Adipocyte (in vitro differentiated cells): ENCODE measurements around the gene AKR1C4.
"Not testable (repeated sequence)": the region's sequence is repeated elsewhere in the genome, so short reads cannot be mapped to it uniquely, and the experiment has no call there.

Source experiments
- DNase-seq: peaks from one replicate; pipeline ENCODE4 v3.0.0-alpha.2; 2015; ENCODE audit warnings: low read depth
- H3K27me3 ChIP-seq: replicated peaks from 2 replicates; pipeline ENCODE4 v1.7.0; 2013; ENCODE audit warnings: mild to moderate bottlenecking, low read length, moderate library complexity; ENCODE audit not compliant: control insufficient read depth, insufficient read depth
- H3K36me3 ChIP-seq: 2 replicates; pipeline ENCODE4 v1.7.0; 2013; ENCODE audit warnings: low read length, mild to moderate bottlenecking, moderate library complexity; ENCODE audit not compliant: control insufficient read depth, insufficient read depth, severe bottlenecking
- H3K4me1 ChIP-seq: 2 replicates; pipeline ENCODE4 v1.7.0; 2013; ENCODE audit warnings: mild to moderate bottlenecking, low read length, moderate library complexity; ENCODE audit not compliant: control insufficient read depth, insufficient read depth
- H3K4me3 ChIP-seq: 2 replicates; pipeline ENCODE4 v1.7.0; 2013; ENCODE audit warnings: mild to moderate bottlenecking, low read length, moderate library complexity
- H3K9ac ChIP-seq: 2 replicates; pipeline ENCODE4 v1.7.0; 2013; ENCODE audit warnings: mild to moderate bottlenecking, low read length, moderate library complexity
- H3K9me3 ChIP-seq: 2 replicates; pipeline ENCODE4 v1.7.0; 2013; ENCODE audit warnings: mild to moderate bottlenecking, low read length, moderate library complexity; ENCODE audit not compliant: control insufficient read depth

AKR1C4 gene

DNA sequence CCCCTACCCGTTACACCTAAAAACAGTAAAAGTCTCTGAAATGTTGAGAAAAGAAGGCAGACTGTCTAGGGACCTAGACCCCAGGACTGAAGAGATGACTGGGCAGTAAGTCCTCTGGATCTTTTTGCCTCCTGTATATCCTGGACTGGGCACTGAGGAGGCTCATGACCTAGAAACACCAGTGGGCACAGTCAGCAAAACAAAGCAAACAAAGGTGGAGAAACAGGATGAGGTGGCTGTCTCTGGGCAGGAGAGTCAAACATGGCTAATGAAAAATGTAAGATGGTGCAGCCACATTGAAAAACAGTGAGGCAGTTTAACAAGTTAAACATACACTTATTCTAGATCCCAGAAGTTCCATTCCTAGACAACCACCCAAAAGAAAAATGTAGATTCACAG lies 45.9 kb downstream of the AKR1C4 start:
- H3K27me3 ChIP-seq = peaks cover 3% of the 10 kb centered on the region

DNA sequence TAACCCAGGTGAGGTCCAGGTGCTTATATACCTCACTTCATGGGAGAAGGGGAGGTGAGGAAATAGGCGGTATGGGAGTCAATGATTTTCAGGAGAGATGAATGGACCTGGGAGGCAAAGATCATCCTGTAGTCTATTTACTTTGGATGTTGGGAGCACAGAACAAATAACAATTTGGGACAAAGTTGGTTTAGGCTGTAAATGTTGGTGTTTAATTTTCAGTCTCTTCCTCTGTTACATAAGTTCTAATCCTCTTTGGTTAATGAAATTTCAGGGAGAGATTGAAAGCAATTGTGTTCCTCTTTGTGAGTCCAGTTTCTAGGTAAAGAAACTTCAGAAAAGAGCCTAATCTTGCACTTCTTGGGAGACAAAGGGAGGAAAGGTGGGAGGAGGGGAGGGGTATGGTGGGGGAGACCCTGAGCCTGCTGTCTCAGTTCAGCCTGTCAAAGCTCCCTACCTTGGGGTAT lies 46.9 kb downstream of the AKR1C4 start:
- no peak for DNase-seq
- H3K9me3 ChIP-seq = peaks cover 6% of the 10 kb centered on the region
- H3K36me3 ChIP-seq = no peaks in the 10 kb centered on the region
- H3K9ac ChIP-seq = no peak overlapping the region
- peaks cover 3% of the 10 kb centered on the region for H3K27me3 ChIP-seq
- no peaks in the 10 kb centered on the region for H3K4me1 ChIP-seq
- H3K4me3 ChIP-seq = no peak overlapping the region

More for the DNA sequence above, 45.9 kb downstream of the AKR1C4 start:
- peaks cover 6% of the 10 kb centered on the region for H3K9me3 ChIP-seq
- H3K4me1 ChIP-seq = no peaks in the 10 kb centered on the region
- H3K36me3 ChIP-seq = no peaks in the 10 kb centered on the region
- H3K9ac ChIP-seq = no peak overlapping the region
- DNase-seq = no peak
- no peak overlapping the region for H3K4me3 ChIP-seq

DNA sequence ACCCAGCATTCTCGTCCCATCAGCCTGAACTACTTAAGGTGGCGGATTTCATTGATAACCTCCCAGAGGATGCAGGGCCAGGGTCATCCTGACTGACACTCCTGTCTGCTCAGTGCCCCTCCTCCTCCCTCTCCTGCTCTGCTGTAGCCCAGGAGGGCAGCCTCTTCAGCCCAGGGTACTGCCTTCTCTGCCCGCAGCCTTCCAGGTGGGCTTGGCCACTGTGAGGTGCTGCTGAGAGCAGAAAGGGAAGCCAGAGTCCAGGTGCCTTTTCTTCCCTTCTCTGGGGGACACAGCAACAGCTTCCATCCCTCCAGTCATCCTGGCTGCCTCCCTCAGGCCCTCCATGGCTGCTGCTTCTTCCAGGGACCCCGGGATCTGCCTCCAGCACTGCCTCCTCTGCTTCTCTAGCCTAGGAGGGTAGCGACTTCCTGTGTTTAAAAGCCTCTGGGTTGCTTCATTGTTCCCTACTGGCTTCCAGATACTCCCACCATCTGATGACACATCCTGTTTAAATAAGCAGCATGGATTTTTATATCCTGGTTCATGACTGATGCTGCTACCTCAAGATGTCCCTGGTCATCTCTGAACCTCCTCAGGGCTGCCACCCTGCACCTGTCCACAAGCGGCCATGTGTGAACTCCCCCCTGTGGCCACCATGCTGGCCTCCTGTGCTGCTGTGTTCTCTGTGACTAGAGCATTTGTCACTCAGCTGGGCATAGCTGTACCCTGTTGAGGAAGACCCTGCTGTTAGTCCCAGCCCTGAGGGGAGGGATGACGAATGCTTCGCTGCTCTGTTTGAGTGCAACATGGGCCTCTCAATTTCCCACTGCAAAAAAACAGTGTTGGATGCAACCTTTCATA lies 55.8 kb downstream of the AKR1C4 start:
- Histone ChIP-seq H3K9ac (no peak overlapping the region), H3K9me3 (no peaks in the 10 kb centered on the region), H3K4me1 (no peaks in the 10 kb centered on the region), H3K27me3 (no peaks in the 10 kb centered on the region), H3K4me3 (no peak overlapping the region), H3K36me3 (no peaks in the 10 kb centered on the region)
- DNase-seq = no peak

DNA sequence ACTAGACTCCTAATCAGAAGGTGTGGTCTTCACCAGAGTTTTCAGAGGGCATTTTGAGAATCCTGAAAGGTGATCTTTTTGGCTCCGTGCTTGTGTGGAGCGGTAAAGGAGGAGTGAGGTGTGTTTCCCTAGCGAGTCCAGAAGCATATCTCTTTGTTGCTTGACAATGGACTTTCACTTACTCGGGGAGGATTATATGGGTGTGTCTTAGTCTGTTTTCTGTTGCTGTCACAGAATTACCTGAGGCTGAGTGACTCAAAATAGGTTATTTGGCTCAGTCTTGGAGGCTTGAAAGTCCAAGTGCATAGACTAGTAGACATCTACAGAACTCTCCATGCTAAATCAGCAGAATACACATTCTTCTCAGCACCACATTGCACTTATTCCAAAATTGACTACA lies 57.9 kb downstream of the AKR1C4 start:
- Histone ChIP-seq H3K36me3 (no peaks in the 10 kb centered on the region), H3K4me1 (no peaks in the 10 kb centered on the region), H3K9ac (no peak overlapping the region), H3K4me3 (no peak overlapping the region), H3K27me3 (no peaks in the 10 kb centered on the region), H3K9me3 (no peaks in the 10 kb centered on the region)
- DNase-seq = no peak

DNA sequence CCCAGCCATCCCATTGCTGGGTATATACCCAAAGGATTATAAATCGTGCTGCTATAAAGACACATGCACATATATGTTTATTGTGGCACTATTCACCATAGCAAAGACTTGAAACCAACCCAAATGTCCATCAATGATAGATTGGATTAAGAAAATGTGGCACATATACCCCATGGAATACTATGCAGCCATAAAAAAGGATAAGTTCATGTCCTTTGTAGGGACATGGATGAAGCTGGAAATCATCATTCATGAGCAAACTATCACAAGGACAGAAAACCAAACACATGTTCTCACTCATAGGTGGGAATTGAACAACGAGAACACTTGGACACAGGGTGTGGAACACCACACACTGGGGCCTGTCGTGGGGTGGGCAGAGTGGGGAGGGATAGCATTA lies 61.1 kb downstream of the AKR1C4 start:
- H3K36me3 ChIP-seq, H3K4me3 ChIP-seq, H3K9me3 ChIP-seq, DNase-seq, H3K27me3 ChIP-seq, H3K4me1 ChIP-seq, H3K9ac ChIP-seq: not testable (repeated sequence)

DNA sequence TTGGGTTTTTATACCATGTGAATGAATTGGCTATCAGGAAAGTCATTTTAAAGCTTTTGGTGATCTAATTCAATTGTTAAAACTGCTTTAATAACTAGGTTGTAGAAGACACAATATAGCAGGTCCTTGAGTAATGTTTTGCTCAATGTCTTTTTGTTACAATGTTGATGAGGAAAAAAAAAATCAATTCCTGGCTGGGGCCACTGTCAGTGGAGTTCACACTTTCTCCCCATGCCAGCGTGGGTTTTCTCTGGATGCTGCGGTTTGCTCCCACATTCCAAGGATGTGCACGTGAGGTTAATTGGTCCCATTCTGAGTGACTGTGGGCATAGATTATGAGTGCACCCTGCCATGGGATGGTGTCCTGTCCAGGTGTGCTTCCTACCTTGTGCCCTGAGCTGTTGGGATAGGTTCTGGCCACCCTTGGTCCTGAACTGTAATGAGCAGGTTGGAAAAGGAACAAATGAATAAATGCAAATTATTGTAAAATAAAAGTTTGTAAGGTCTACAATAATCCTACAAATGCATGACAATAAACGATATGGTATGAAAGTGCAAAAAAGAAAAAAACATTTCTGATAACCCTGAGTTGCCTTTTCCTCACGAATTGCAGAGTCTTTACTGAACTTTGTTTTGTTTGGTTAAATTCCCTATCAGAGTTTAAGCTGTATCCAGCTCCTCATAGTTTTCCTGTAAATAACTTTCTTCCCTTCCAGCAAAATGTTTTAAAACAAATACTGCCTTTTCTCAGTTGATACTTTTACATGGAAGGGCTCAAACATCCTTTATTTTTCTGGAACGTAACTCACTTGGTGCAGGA lies 62.7 kb downstream of the AKR1C4 start:
- H3K9ac ChIP-seq = no peak overlapping the region
- H3K9me3 ChIP-seq = peaks cover 6% of the 10 kb centered on the region
- no peaks in the 10 kb centered on the region for H3K36me3 ChIP-seq
- DNase-seq = no peak
- H3K4me3 ChIP-seq = no peak overlapping the region
- H3K27me3 ChIP-seq = peaks cover 7% of the 10 kb centered on the region
- H3K4me1 ChIP-seq = no peaks in the 10 kb centered on the region

DNA sequence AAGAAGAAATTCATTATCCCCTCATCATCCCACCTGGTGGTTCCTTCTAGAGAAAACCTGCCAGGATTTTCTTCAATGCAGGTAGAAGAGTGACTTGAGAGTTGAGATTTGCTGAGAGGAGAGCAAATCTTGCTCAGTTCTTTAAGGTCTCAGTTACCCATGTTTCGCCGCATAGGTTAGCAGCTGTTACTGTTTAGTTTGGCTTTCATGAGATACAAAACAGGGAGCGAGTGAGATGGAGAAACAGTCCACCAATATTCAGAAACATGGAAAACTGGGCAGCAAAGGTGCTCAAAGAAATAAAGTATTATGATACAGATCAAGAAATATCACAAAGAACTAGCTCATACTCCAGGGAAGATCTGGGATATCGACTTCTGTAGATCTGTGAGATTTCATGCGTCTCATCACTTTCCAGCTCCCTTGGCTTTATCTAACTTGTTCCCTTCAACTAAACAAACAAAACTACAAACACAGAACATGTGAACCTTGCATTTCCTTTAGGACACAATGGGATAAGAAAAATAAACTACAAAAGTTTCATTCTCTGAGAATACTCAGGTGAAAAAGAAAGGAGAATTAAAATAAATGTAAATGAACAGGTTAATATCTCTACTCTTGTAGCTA lies 63.4 kb downstream of the AKR1C4 start:
- Histone ChIP-seq H3K9me3 (peaks cover 9% of the 10 kb centered on the region), H3K27me3 (peaks cover 7% of the 10 kb centered on the region), H3K4me3 (no peak overlapping the region), H3K36me3 (no peaks in the 10 kb centered on the region), H3K9ac (no peak overlapping the region), H3K4me1 (no peaks in the 10 kb centered on the region)
- no peak for DNase-seq

DNA sequence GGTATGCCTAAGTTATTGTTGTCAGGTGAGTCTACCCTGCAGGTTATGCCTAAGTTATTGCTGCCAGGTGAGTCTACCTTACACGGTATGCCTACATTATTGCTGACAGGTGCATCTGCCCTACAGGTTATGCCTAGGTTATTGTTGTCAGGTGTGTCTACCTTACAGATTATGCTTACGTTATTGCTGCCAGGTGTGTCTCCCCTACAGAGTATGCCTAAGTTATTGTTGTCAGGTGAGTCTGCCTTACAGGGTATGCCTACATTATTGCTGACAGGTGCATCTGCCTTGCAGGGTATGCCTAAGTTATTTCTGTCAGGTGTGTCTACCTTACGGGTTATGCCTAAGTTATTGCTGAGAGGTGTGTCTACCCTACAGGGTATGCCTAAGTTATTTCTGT lies 64.2 kb downstream of the AKR1C4 start:
- H3K9ac ChIP-seq = no peak overlapping the region
- H3K4me1 ChIP-seq = no peaks in the 10 kb centered on the region
- H3K9me3 ChIP-seq = peaks cover 14% of the 10 kb centered on the region
- H3K36me3 ChIP-seq = no peaks in the 10 kb centered on the region
- H3K27me3 ChIP-seq = peaks cover 7% of the 10 kb centered on the region
- no peak for DNase-seq
- H3K4me3 ChIP-seq = no peak overlapping the region

DNA sequence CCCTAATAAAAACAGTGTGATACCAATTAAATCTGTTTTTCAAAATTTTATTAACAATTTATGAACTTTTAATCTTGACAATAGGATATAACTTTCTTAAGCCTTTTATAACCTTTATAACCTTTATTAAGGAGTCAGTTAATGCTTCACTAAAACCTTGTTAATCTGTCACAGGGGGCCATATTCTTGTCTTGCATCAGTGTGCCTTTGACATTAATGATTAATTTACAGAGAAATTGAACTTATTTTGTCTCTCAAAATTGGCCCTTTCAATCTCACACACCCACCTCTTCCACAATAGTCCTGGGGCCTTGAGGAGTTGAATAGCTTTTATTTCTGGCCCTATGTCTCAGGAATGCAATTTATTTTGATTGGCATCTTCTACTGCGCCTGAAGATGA lies 68.5 kb downstream of the AKR1C4 start:
- Histone ChIP-seq H3K9me3 (peaks cover 29% of the 10 kb centered on the region), H3K4me1 (no peaks in the 10 kb centered on the region), H3K4me3 (no peak overlapping the region), H3K27me3 (peaks cover 1% of the 10 kb centered on the region), H3K36me3 (no peaks in the 10 kb centered on the region), H3K9ac (no peak overlapping the region)
- no peak for DNase-seq

DNA sequence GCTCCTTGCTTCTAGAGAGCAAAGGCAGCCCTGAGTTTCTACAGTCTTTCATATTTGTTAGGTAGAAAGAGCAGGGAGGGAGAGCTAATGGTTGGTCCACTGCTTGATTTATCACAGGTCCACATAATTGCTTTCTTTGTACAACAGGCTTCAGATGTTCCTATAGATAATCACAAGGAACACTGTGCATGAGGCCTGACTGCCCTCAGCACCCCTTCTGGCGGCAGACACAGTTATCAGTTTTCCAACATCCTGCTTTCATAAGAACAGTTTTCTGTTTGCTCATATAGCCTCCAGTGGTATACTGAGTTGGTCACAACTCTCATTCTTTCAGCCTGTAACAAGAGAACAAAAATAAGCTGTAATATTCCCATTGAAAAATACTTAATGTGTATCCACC lies 69.7 kb downstream of the AKR1C4 start:
- no peak overlapping the region for H3K4me3 ChIP-seq
- H3K9me3 ChIP-seq = peaks cover 29% of the 10 kb centered on the region
- H3K36me3 ChIP-seq = no peaks in the 10 kb centered on the region
- DNase-seq = no peak
- H3K4me1 ChIP-seq = peaks cover 3% of the 10 kb centered on the region
- H3K9ac ChIP-seq = no peak overlapping the region
- no peaks in the 10 kb centered on the region for H3K27me3 ChIP-seq

DNA sequence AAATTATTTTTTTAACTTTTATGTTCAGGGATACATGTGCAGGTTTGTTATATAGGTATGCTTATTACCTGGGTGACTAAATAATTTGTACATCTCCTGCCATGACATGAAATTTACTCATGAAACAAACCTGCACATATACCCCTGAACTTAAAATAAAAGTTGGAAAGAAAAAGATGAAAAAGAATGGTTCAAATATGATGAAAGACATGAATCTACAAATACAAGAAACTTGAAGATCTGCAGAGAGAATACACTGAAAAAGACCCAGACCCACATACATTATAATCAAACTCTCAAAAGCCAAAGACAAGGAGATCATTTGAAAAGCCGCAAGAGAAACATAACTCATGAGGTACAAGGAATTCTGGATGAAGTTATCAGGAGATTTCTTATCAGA lies 70.2 kb downstream of the AKR1C4 start:
- DNase-seq = no peak

More for the DNA sequence above, 70.2 kb downstream of the AKR1C4 start:
- no peaks in the 10 kb centered on the region for H3K36me3 ChIP-seq
- peaks cover 29% of the 10 kb centered on the region for H3K9me3 ChIP-seq
- peaks cover 4% of the 10 kb centered on the region for H3K4me1 ChIP-seq
- H3K27me3 ChIP-seq = no peaks in the 10 kb centered on the region
- no peak overlapping the region for H3K9ac ChIP-seq
- no peak overlapping the region for H3K4me3 ChIP-seq
